Measurements from ENCODE around the gene TMEM259. TPM values are rescaled to one million over a fixed set of nuclear protein-coding genes. Genes with fewer than 3 reads are reported as not detected.

TMEM259 gene
- polyA plus RNA-seq, 1 experiment, result 111 TPM

DNA sequence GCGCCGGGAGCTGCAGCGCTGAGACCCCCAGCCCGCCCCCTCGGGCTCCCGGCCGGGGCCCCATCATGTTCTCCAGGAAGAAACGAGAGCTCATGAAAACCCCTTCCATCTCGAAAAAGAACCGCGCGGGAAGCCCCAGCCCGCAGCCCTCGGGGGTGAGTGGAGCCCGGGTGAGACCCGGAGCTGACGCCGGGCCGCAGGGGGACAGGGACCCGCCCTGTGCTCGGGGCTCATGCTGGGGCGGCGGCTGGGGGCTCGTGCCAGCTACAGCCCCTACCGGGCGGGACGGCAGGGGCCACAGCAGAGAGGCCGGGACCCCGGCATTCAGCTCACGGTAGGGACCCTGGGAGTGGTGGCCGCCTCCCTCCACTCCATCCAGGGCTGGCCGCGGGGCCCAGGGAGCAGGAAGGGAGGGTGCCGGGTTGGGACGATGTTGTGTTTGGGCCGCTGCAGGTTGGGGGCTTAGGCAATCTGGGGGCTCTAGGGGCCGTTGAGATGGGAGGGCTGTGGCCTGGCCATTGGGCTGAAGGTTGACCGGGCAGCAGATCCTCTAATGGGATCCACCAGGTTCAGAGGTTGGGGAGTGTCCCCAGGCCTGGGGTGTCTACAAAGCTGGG lies 46.5 kb upstream of the TMEM259 start:
- TF ChIP-seq, protein P1, sequence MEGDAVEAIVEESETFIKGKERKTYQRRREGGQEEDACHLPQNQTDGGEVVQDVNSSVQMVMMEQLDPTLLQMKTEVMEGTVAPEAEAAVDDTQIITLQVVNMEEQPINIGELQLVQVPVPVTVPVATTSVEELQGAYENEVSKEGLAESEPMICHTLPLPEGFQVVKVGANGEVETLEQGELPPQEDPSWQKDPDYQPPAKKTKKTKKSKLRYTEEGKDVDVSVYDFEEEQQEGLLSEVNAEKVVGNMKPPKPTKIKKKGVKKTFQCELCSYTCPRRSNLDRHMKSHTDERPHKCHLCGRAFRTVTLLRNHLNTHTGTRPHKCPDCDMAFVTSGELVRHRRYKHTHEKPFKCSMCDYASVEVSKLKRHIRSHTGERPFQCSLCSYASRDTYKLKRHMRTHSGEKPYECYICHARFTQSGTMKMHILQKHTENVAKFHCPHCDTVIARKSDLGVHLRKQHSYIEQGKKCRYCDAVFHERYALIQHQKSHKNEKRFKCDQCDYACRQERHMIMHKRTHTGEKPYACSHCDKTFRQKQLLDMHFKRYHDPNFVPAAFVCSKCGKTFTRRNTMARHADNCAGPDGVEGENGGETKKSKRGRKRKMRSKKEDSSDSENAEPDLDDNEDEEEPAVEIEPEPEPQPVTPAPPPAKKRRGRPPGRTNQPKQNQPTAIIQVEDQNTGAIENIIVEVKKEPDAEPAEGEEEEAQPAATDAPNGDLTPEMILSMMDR (IDR thresholded peaks at IDR 0.05; ENCODE audit: insufficient read depth, low read depth, low read length), result no peak
- DNase-seq (ENCODE audit: low read depth), result no peak
- POLR2A ChIA-PET, result no interaction called here
- CTCF ChIA-PET, result interaction anchor here (0.8 to 1.6 kb wide), 3 partner anchors 9 to 127 kb away, joined by 3 to 6 read pairs (median 4); no protein-coding TSS in a partner anchor
- H3K27me3 ChIP-seq (ENCODE audit: control insufficient read depth, insufficient read depth, low read length), result peaks cover 9% of the 10 kb centered on the region
- H3K4me3 ChIP-seq (ENCODE audit: low read depth, low read length), result peak overlapping the region; percentile 27
- H3K36me3 ChIP-seq (ENCODE audit: control insufficient read depth, insufficient read depth, low read length), result no peaks in the 10 kb centered on the region; the same call in 1 of the 2 replicates

DNA sequence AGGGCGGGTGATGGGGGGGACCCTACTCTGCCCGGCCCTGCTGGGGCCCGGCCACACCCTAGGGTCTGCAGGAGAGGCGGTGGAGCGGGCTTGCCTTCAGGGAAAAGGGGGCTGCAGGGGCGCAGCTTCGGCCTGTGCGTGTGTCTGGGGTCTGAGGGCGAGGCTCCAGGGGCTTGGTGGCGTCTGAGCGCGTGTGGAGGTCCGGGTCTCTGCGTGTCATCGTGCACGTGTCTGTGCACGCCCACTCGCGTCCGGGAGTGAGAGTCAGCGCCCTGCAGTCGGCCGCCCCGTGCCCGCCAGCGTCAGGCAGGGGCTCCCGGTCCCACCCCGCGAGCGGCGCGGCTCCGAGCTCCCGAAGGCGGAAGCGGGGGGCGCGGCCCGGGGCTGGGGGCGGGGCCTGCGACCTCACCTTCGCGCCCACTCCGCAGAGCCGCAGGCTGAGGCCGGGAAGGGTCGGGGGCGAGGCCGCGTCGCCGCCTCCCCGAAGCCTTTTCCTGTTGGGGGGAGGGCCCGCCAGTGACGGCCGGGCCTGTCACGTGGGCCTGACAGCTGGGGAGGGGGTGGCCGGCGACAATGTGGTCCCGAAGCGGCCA lies 45.9 kb upstream of the TMEM259 start, which contains the start of gene ARHGAP45:
Gene ARHGAP45, plus strand, starts transcription at position 420 of the 593 bp plus-strand sequence. CDS start 239 bp downstream, outside the sequence.
- peaks cover 9% of the 10 kb centered on the region for H3K27me3 ChIP-seq (ENCODE audit: control insufficient read depth, insufficient read depth, low read length)
- ChIA-PET POLR2A (no interaction called here), CTCF (interaction anchor here (0.8 to 1.6 kb wide), 3 partner anchors 9 to 128 kb away, joined by 3 to 6 read pairs (median 4); no protein-coding TSS in a partner anchor)
- TF ChIP-seq, protein P1 (IDR thresholded peaks at IDR 0.05; ENCODE audit: insufficient read depth, low read depth, low read length), result no peak
- peak within 1 kb of the TSS; percentile 27 for H3K4me3 ChIP-seq (ENCODE audit: low read depth, low read length)
- DNase-seq (ENCODE audit: low read depth), result no peak
- no peaks in the 10 kb centered on the region; the same call in 1 of the 2 replicates for H3K36me3 ChIP-seq (ENCODE audit: control insufficient read depth, insufficient read depth, low read length)

DNA sequence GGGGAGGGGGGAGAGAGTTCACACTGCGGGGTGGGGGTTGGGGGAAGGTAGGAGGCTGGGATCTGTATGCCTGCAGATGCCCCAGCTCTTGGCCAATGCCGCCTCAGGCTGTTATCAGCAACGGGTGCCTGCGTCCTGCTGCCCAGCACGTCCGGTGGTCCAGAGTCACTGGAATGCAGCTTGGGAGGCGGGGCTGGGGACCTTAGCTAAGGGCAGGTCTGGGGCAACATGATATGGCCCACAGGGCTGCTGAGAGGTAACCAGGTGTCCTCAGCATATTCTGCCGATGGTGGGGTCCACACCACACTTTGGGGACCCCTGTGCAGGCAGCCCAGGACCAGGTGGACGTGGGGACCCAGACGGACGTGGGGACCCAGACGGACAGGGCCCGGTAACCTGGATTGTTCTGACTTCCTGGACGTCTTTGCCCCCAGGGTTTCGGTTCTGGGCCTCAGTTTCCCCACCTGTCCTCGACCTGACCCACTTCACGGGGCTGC lies 45.4 kb upstream of the TMEM259 start:
- H3K4me3 ChIP-seq (ENCODE audit: low read depth, low read length), result no peak overlapping the region
- DNase-seq (ENCODE audit: low read depth), result no peak
- POLR2A ChIA-PET, result no interaction called here
- no peaks in the 10 kb centered on the region; the same call in 1 of the 2 replicates for H3K36me3 ChIP-seq (ENCODE audit: control insufficient read depth, insufficient read depth, low read length)
- TF ChIP-seq, protein P1 (IDR thresholded peaks at IDR 0.05; ENCODE audit: insufficient read depth, low read depth, low read length), result no peak
- H3K27me3 ChIP-seq (ENCODE audit: control insufficient read depth, insufficient read depth, low read length), result peaks cover 9% of the 10 kb centered on the region
- CTCF ChIA-PET, result interaction anchor here (1.2 to 1.6 kb wide), 2 partner anchors 10 to 17 kb away, joined by 3 to 6 read pairs; no protein-coding TSS in a partner anchor

DNA sequence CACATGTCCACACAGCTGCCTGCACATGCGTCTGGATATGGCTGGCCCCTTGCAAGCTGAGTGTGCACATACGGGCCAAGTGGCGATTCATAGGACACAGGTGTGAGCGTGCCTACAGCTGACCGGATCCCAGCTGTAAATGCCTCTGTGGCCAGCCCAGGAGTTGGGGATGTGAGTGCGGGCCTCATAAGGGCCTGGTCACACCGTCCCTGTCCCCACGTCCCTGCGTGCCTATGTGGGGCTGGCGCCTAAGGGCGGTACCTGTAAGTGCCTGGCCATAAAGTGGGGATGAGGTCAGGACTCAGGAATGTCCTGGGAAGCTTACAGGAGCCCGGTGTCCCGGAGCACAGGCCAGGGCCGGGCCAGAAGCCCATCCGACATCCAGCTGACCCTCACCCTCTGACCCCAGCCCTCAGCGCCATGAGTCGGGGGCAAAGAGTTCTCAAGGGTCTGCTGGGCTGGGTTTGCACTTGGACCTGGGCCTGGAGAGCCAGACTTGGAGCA lies 44.7 kb upstream of the TMEM259 start:
- TF ChIP-seq, protein P1 (IDR thresholded peaks at IDR 0.05; ENCODE audit: insufficient read depth, low read depth, low read length), result no peak
- H3K36me3 ChIP-seq (ENCODE audit: control insufficient read depth, insufficient read depth, low read length), result no peaks in the 10 kb centered on the region; the same call in 1 of the 2 replicates
- peaks cover 5% of the 10 kb centered on the region for H3K27me3 ChIP-seq (ENCODE audit: control insufficient read depth, insufficient read depth, low read length)
- POLR2A ChIA-PET, result no interaction called here
- CTCF ChIA-PET, result interaction anchor here (1.2 to 2.5 kb wide), 4 partner anchors 10 to 22 kb away, joined by 3 to 10 read pairs (median 4); no protein-coding TSS in a partner anchor
- no peak overlapping the region for H3K4me3 ChIP-seq (ENCODE audit: low read depth, low read length)
- no peak for DNase-seq (ENCODE audit: low read depth)

Measured in BJ (cell line).